GM23338 (cell line): Measurements from ENCODE around the gene RGPD4. TPM values are rescaled to one million over a fixed set of nuclear protein-coding genes. Genes with fewer than 3 reads are reported as not detected.

Experiments
- CREB1 ChIP-seq: fragments of 250-450 bp; sonication (Bioruptor Pico); IDR thresholded peaks from 2 replicates; pipeline ENCODE4 v1.5.0; 2020; ENCODE audit warnings: low read depth, mild to moderate bottlenecking, moderate library complexity
- ETS1 ChIP-seq: IDR thresholded peaks from 2 replicates; pipeline ENCODE4 v1.6.1; 2016; ENCODE audit warnings: antibody characterized with exemption
- EZH2 ChIP-seq: fragments of 200-600 bp; sonication (generic); IDR thresholded peaks from one replicate; pipeline ENCODE4 v1.8.0; 2017; ENCODE audit warnings: antibody characterized with exemption, mild to moderate bottlenecking, low read depth; ENCODE audit not compliant: unreplicated experiment
- EZH2phosphoT487 ChIP-seq: fragments of 200-600 bp; sonication (generic); IDR thresholded peaks from one replicate; pipeline ENCODE4 v1.8.1; 2018; ENCODE audit warnings: antibody characterized with exemption; ENCODE audit not compliant: unreplicated experiment
- JUNB ChIP-seq: IDR thresholded peaks from one replicate; pipeline ENCODE4 v1.6.1; 2016; ENCODE audit warnings: antibody characterized with exemption; ENCODE audit not compliant: unreplicated experiment
- NANOG ChIP-seq: IDR thresholded peaks from 2 replicates; pipeline ENCODE4 v1.6.1; 2016; ENCODE audit warnings: antibody characterized with exemption, borderline replicate concordance
- POLR2AphosphoS5 ChIP-seq: IDR thresholded peaks from 2 replicates; pipeline ENCODE4 v1.6.1; 2016; ENCODE audit warnings: antibody characterized with exemption, low read depth
- STAT1 ChIP-seq: IDR thresholded peaks from one replicate; pipeline ENCODE4 v1.6.1; 2016; ENCODE audit warnings: antibody characterized with exemption; ENCODE audit not compliant: unreplicated experiment
- ZNF331 ChIP-seq: fragments of 250-450 bp; sonication (Bioruptor Pico); IDR thresholded peaks from 2 replicates; pipeline ENCODE4 v1.5.0; 2020; ENCODE audit warnings: low read depth, mild to moderate bottlenecking, moderate library complexity
- ZNF462 ChIP-seq: fragments of 250-450 bp; sonication (Bioruptor Pico); IDR thresholded peaks from 2 replicates; pipeline ENCODE4 v1.5.0; 2020; ENCODE audit warnings: mild to moderate bottlenecking, moderate library complexity
- polyA plus RNA-seq: library from polyadenylated mRNA; unstranded; fragments of >200 nt; fragmentation: Nextera tagmentation; extraction: Ambion mirVana; gene quantifications from 2 replicates; pipeline ENCODE4 v1.2.1, GENCODE V29; 2016
- total RNA-seq: library from RNA; depleted of rRNA; stranded (reverse); fragments of >200 nt; shearing (Covaris generic); gene quantifications from 2 replicates; pipeline ENCODE4 v1.2.3, GENCODE V29; 2014
- TF ChIP-seq, protein P1 (sequence below), 2 experiments: fragments of 200-600 bp in 1 of 2; sonication (generic) in 1 of 2; conservative IDR thresholded peaks; 2 replicates each; pipeline versions ENCODE4 v1.5.1 to v1.6.1; 2016 to 2017; ENCODE audit warnings: antibody characterized with exemption in 2 of 2, low read depth in 2 of 2, mild to moderate bottlenecking in 2 of 2, moderate library complexity in 1 of 2

The RGPD4 gene
- total and polyA plus RNA-seq, 2 experiments from 2014 or later: not detected

DNA sequence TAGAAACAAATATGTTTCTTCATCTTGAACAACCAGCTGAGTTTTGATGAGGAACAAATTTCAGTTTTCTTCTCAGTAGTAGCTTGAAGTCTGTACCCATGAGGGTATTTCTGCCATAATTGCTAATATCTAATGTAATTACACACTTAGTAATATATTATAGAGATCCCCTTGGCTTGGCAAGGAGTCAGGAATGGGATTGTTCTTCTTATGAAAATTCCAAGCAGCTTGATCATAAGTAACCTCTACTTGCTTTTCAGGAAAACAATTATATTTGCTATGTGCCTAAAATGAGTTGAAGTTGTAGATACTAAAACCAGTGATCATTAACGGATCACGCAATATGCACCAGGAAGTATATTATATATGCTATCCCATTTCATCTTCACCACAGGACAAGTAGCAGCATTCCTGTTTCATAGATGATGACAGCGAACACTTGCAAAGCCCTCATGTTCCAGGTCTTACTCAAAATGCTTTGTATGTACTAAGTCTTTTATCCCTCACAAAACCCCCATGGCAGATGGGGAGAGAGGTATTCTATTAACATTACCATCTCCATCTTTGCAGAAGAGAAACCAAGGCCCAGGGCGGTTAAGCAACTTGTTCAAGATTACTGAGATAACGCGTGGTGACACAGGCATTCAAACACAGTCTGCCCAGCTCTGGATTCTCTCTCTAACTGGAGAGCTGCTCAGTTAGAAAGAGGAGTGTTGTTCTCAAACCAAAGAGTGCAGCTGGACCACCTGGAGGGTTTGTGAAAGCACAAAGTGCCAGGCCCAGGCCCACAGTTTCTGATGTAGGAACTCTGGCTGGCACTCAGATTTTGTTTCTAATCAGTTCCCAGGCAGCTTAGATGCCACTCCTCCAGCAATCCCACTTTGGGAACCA is 21.8 kb upstream of the RGPD4 start (continued):
- no peak for TF ChIP-seq ZNF462
- no peak for TF ChIP-seq STAT1
- no peak for TF ChIP-seq JUNB
- no peak for TF ChIP-seq CREB1 (CRISPR knock-in tag)
- TF ChIP-seq NANOG: no peak
- no peak for TF ChIP-seq ZNF331 (CRISPR knock-in tag)
- no peak for TF ChIP-seq POLR2AphosphoS5
- no peak for TF ChIP-seq EZH2phosphoT487
- TF ChIP-seq, protein P1, sequence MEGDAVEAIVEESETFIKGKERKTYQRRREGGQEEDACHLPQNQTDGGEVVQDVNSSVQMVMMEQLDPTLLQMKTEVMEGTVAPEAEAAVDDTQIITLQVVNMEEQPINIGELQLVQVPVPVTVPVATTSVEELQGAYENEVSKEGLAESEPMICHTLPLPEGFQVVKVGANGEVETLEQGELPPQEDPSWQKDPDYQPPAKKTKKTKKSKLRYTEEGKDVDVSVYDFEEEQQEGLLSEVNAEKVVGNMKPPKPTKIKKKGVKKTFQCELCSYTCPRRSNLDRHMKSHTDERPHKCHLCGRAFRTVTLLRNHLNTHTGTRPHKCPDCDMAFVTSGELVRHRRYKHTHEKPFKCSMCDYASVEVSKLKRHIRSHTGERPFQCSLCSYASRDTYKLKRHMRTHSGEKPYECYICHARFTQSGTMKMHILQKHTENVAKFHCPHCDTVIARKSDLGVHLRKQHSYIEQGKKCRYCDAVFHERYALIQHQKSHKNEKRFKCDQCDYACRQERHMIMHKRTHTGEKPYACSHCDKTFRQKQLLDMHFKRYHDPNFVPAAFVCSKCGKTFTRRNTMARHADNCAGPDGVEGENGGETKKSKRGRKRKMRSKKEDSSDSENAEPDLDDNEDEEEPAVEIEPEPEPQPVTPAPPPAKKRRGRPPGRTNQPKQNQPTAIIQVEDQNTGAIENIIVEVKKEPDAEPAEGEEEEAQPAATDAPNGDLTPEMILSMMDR (conservative IDR thresholded peaks at IDR 0.05; ENCODE audit: low read depth in 2 of 2): no peak
- TF ChIP-seq ETS1: no peak
- TF ChIP-seq EZH2: no peak
